BE2C (cell line): ENCODE results near the gene GALNT1.

ENCODE experiments used
- DNase-seq: peaks from one replicate; pipeline ENCODE4 v3.0.0-alpha.2; 2020
- H3K27me3 ChIP-seq: fragments of 250-450 bp; sonication (Bioruptor Pico); 2 replicates; pipeline ENCODE4 v1.5.1; 2020; ENCODE audit warnings: mild to moderate bottlenecking
- H3K36me3 ChIP-seq: fragments of 250-450 bp; sonication (Bioruptor Pico); 2 replicates; pipeline ENCODE4 v1.5.1; 2020; ENCODE audit warnings: mild to moderate bottlenecking
- H3K4me1 ChIP-seq: fragments of 250-450 bp; sonication (Bioruptor Pico); 2 replicates; pipeline ENCODE4 v1.5.1; 2020
- H3K4me3 ChIP-seq: 2 replicates; pipeline ENCODE4 v1.5.1; 2011; ENCODE audit warnings: low read depth, low read length
- H3K9me3 ChIP-seq: fragments of 250-450 bp; sonication (Bioruptor Pico); 2 replicates; pipeline ENCODE4 v1.5.1; 2020
- TF ChIP-seq, protein P1 (sequence below): IDR thresholded peaks from 2 replicates; pipeline ENCODE4 v1.5.1; 2012; ENCODE audit warnings: mild to moderate bottlenecking, low read depth, low read length

GALNT1 gene

DNA sequence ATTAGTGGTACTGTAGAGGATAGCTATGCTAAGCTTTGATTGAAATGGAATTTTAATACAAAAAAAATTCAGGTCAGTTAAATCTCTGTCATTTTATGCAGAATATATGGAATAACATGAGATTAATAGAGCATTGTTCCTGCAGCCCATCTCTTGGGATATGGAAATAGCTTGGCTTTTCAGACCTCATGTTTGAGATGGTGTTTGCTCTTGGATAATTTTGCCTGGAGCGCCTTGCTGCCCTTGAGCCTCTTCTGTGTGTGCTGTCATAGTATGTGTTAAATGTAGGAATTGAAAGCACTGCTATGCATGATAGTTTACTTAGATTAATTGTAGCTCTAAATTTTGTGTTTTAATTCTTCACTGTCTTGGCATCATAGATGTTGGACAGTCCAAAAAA, 27.7 kb downstream of the GALNT1 start:
- Histone ChIP-seq H3K27me3 (no peaks in the 10 kb centered on the region), H3K4me3 (no peak overlapping the region), H3K9me3 (no peaks in the 10 kb centered on the region), H3K4me1 (no peaks in the 10 kb centered on the region), H3K36me3 (no peaks in the 10 kb centered on the region)
- TF ChIP-seq, protein P1, sequence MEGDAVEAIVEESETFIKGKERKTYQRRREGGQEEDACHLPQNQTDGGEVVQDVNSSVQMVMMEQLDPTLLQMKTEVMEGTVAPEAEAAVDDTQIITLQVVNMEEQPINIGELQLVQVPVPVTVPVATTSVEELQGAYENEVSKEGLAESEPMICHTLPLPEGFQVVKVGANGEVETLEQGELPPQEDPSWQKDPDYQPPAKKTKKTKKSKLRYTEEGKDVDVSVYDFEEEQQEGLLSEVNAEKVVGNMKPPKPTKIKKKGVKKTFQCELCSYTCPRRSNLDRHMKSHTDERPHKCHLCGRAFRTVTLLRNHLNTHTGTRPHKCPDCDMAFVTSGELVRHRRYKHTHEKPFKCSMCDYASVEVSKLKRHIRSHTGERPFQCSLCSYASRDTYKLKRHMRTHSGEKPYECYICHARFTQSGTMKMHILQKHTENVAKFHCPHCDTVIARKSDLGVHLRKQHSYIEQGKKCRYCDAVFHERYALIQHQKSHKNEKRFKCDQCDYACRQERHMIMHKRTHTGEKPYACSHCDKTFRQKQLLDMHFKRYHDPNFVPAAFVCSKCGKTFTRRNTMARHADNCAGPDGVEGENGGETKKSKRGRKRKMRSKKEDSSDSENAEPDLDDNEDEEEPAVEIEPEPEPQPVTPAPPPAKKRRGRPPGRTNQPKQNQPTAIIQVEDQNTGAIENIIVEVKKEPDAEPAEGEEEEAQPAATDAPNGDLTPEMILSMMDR, result no peak
- no peak for DNase-seq

DNA sequence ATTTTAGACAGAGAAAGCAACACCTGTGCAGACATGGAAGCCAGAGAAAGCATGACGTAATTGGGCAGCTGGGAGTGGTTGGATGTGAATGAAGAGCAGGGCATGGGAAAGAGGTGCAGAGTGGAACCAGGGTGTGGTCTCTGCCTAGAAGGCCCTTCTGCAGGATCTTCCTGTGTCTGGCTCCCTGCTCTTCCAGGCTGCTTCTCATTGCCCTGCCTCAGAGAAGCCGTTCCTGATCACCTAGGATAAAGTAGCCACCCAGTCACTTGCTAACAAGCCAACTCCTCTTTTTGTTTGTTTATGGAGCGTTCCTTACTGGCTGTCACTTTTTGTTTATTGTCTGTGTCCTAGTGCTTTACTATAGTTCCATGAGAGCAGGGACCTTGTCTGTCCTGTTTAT, 28.5 kb downstream of the GALNT1 start:
- TF ChIP-seq, protein P1, result no peak
- no peak overlapping the region for H3K4me3 ChIP-seq
- no peaks in the 10 kb centered on the region for H3K4me1 ChIP-seq
- no peaks in the 10 kb centered on the region for H3K9me3 ChIP-seq
- no peaks in the 10 kb centered on the region for H3K27me3 ChIP-seq
- H3K36me3 ChIP-seq, result no peaks in the 10 kb centered on the region
- DNase-seq, result no peak

DNA sequence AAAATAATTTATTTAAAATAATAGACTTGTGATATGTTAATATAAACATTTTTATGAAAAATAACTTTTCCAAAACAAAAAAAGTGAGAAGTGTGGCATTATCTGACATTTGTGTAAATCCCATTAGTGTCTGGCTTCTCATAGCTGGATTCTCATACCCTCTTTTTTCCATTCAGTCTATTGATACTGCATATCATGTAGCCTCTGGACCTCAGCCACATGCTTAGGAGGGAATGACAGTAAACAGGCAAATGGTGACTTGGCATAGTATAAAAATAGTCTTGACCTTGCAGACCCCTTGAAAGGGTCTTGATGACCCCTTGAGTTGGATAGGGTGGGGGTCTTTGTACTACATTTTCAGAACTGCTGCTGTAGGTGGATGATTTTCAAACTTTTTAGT, 29.2 kb downstream of the GALNT1 start:
- DNase-seq, result no peak
- no peaks in the 10 kb centered on the region for H3K4me1 ChIP-seq
- H3K36me3 ChIP-seq, result no peaks in the 10 kb centered on the region
- no peaks in the 10 kb centered on the region for H3K9me3 ChIP-seq
- H3K27me3 ChIP-seq, result no peaks in the 10 kb centered on the region
- no peak overlapping the region for H3K4me3 ChIP-seq
- TF ChIP-seq, protein P1, result no peak

DNA sequence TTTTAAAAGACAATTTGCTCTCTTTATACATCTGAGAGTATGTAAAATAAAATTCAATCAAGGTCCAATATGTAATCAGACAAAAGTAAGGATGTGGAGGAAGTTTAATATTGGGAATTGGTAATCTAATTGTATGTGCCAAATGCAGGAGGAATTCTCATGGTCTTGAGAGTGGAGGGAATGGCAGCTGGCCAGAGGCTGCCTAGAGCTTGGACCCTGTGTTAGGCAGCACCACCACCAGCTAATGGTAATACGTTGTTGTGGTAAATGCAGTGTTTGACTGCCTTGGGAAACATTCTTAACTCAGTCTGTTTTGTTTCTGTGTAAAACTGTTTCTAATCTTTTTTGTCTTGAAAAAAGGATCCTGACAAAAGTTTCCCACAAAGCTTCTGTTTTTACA, 30.0 kb downstream of the GALNT1 start:
- H3K36me3 ChIP-seq, result no peaks in the 10 kb centered on the region
- TF ChIP-seq, protein P1, result no peak
- H3K27me3 ChIP-seq, result no peaks in the 10 kb centered on the region
- H3K4me1 ChIP-seq, result no peaks in the 10 kb centered on the region
- no peaks in the 10 kb centered on the region for H3K9me3 ChIP-seq
- no peak for DNase-seq
- no peak overlapping the region for H3K4me3 ChIP-seq

DNA sequence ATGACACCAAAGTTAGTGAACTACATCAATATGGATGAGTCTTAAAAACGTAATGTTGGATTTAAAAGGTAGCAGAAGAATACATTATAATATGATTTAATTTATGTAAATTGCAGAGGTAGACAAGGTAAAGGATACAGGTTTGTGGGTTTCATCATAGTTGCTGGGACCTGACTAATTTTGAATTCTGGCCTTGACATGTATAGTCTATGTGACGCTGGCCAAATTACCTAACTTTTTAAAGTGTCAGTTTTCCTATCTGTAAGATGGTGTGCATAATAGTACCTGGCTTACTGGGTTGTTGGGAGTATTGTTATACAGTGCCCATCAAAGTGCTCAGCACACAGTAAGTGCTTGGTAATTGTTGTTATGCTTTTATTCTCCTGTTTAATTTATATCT, 34.5 kb downstream of the GALNT1 start:
- Histone ChIP-seq H3K4me3 (no peak overlapping the region), H3K27me3 (no peaks in the 10 kb centered on the region), H3K36me3 (no peaks in the 10 kb centered on the region), H3K9me3 (no peaks in the 10 kb centered on the region), H3K4me1 (no peaks in the 10 kb centered on the region)
- TF ChIP-seq, protein P1, result no peak
- DNase-seq, result no peak

DNA sequence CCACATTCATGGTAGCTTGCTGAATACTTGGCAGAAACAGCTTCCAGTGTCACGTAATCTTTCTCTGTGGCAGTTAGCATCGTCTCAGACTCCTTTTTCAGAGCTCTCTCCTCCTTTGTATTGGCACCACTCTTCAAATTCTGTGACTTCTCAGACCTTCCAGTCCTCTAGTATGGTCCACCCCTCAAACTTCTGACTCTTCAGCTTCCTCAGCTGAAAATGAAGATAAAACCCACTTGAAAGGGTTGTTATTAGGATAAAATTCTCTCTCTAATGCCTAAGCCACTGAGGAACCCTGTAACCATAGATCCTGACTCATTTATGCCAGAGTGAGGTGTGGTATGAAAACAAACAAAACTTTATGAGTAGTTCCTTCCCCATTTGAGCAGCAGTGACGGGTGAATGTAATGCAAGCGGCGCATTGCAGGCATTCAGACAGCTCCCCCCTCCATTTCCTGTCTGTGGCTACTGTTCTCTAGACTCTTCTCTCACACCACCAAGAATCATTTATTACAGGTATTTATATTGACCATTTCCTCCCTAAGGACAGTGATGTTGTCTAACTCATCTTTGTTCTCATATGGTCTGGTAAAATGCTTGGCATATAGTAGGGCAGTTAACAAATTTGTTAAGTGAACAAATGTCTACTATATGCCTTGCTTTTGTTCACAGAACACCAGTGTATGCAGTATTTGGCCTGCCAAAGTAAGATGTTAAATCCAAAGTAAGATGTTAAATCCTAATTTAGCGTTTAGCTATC, 35.3 kb downstream of the GALNT1 start:
- DNase-seq, result no peak
- Histone ChIP-seq H3K27me3 (no peaks in the 10 kb centered on the region), H3K36me3 (no peaks in the 10 kb centered on the region), H3K4me3 (no peak overlapping the region), H3K4me1 (no peaks in the 10 kb centered on the region), H3K9me3 (no peaks in the 10 kb centered on the region)
- TF ChIP-seq, protein P1, result no peak
